Measurements from ENCODE around the gene TM9SF4.

DNA sequence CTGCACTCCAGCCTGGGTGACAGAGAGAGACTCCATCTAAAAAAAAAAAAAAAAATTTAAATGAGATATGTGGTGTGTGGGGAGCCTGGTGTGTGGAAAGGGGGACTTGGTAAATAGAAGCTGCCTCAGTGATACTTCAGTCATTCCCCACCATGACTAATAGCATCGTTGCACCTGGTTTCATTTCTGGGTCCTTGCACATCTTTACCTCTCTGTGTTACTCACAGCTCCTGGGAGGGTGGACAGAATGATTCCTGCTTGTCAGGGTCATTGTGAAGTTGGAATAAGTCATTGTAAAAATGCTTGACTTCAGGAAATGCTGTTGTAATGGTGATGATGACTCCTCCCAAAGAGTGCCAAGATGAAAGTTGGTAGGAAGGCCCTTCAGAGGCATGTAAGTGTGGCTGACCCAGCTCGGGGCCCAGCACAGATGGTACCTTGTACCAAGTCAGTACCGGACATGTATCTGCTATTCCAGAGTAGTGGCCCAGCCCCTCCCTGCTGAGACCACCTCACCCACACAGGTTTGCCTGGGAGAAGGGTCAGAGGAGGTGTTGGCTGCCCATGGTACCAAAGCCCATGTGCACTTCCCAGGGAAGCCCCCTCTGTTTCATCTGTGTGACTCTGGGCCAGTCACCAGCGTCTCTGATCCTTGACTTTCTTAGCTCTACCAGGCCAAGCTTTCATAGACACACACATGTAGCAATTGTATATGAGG, 49.6 kb downstream of the TM9SF4 start:
- TF ChIP-seq POLR2A (IDR thresholded peaks at IDR 0.05), result no peak
- TF ChIP-seq EP300 (IDR thresholded peaks at IDR 0.05; ENCODE audit: low read depth), result no peak

Measured in transverse colon (tissue), 1 donor.